K562 (cell line): ENCODE results near the gene TMSB4X. TPM values are rescaled to one million over a fixed set of nuclear protein-coding genes. Genes with fewer than 3 reads are reported as not detected.

Source experiments
- ATAC-seq: fragments of 200-7000 bp; cut with Tn5 transposase; 3 replicates; pipeline ENCODE4 v1.9.1; 2020; ENCODE audit warnings: moderate library complexity
- BruUV-seq: library from RNA; stranded (reverse); fragments of 400-500 nt; replicated peaks from 2 replicates; lab custom pipeline; 2021; lab: Mats Ljungman, UMichigan
- CTCF ChIA-PET: fragments of 300-600 bp; formaldehyde crosslinking; extraction: SDS; loops from one replicate; lab custom pipeline; 2021; ENCODE audit warnings: low intra/inter-chr PET ratio; lab: Yijun Ruan, JAX
- POLR2A ChIA-PET: fragments of 300-600, 350-650 bp; sonication (Branson Sonifier 250); formaldehyde crosslinking; extraction: SDS; loops from one replicate; lab custom pipeline; 2021; ENCODE audit warnings: antibody characterized with exemption, inconsistent platforms; lab: Yijun Ruan, JAX
- DNase-seq, 4 experiments: peaks; one replicate each; pipeline versions ENCODE4 v3.0.0 to v3.0.0-alpha.2; 2011 to 2018; ENCODE audit warnings: low spot score in 3 of 4, mixed read lengths in 3 of 4; ENCODE audit errors: extremely low read depth in 1 of 4
- FAIRE-seq: peaks from 2 replicates; lab custom pipeline; 2011; peaks lifted over from hg19 to GRCh38; lab: Jason Lieb, UNC
- H2AFZ ChIP-seq: 2 replicates; pipeline ENCODE4 v1.6.0; 2011; ENCODE audit warnings: low read depth, low read length, control low read depth, inconsistent platforms
- H3K27ac ChIP-seq: fragments of 200-600 bp; 3 replicates; pipeline ENCODE4 v1.8.0; 2011; ENCODE audit warnings: low read depth, mild to moderate bottlenecking, control low read depth, inconsistent platforms, low read length, moderate library complexity, mixed read lengths; ENCODE audit errors: extremely low read depth
- H3K27me3 ChIP-seq, 2 experiments: fragments of 300-600 bp in 1 of 2; 2 replicates in 1 of 2; 3 replicates in 1 of 2; pipeline versions ENCODE4 v1.6.0 to v1.8.0; 2011; ENCODE audit warnings: inconsistent platforms in 2 of 2, low read length in 2 of 2, mild to moderate bottlenecking in 1 of 2, mixed read lengths in 1 of 2, moderate library complexity in 1 of 2; ENCODE audit not compliant: control insufficient read depth in 2 of 2, insufficient read depth in 2 of 2
- H3K36me3 ChIP-seq: fragments of 300-600 bp; 3 replicates; pipeline ENCODE4 v1.8.0; 2011; ENCODE audit warnings: mild to moderate bottlenecking, low read length, inconsistent platforms; ENCODE audit not compliant: control insufficient read depth, insufficient read depth
- H3K4me1 ChIP-seq, 2 experiments: fragments of 200-600 bp in 1 of 2; replicated peaks in 1 of 2; 2 replicates in 1 of 2; 3 replicates in 1 of 2; pipeline versions ENCODE4 v1.5.1 to v1.8.0; 2011; ENCODE audit warnings: inconsistent platforms in 2 of 2, low read length in 2 of 2, mild to moderate bottlenecking in 1 of 2, mixed read lengths in 1 of 2, moderate library complexity in 1 of 2; ENCODE audit not compliant: control insufficient read depth in 2 of 2, insufficient read depth in 2 of 2
- H3K4me2 ChIP-seq: 2 replicates; pipeline ENCODE4 v1.6.1; 2011; ENCODE audit warnings: low read length, control low read depth, inconsistent platforms, mixed read lengths; ENCODE audit not compliant: insufficient read depth
- H3K4me3 ChIP-seq: fragments of 200-600 bp; sonication (generic), shearing (Covaris generic); 2 replicates; pipeline ENCODE4 v1.5.1; 2016; ENCODE audit warnings: control low read depth, inconsistent platforms
- H3K79me2 ChIP-seq: fragments of 200-600 bp; 3 replicates; pipeline ENCODE4 v1.8.0; 2011; ENCODE audit warnings: low read length, inconsistent platforms; ENCODE audit not compliant: control insufficient read depth, insufficient read depth
- H3K9ac ChIP-seq, 2 experiments: 2 replicates each; pipeline versions ENCODE4 v1.6.0 to v1.6.1; 2011; ENCODE audit warnings: low read depth in 2 of 2, low read length in 2 of 2, control low read depth in 1 of 2, inconsistent platforms in 1 of 2, mild to moderate bottlenecking in 1 of 2, mixed read lengths in 1 of 2; ENCODE audit not compliant: insufficient read depth in 1 of 2
- H3K9me1 ChIP-seq: one replicate; pipeline ENCODE4 v1.6.0; 2011; ENCODE audit warnings: inconsistent platforms, mild to moderate bottlenecking, low read length, moderate library complexity; ENCODE audit not compliant: control insufficient read depth, insufficient read depth
- H3K9me3 ChIP-seq: replicated peaks from 2 replicates; pipeline ENCODE4 v1.5.1; 2011; ENCODE audit warnings: low read depth, low read length, inconsistent platforms; ENCODE audit not compliant: control insufficient read depth, insufficient read depth
- H4K20me1 ChIP-seq: replicated peaks from 2 replicates; pipeline ENCODE4 v1.6.1; 2011; ENCODE audit warnings: low read length, inconsistent platforms, mixed read lengths; ENCODE audit not compliant: control insufficient read depth, insufficient read depth
- CEBPG ChIP-seq, 3 experiments: fragments of 200-800 bp in 1 of 3; sonication (Bioruptor generic) in 1 of 3; sonication (generic) in 1 of 3; formaldehyde crosslinking in 1 of 3; IDR thresholded peaks in 2 of 3; conservative IDR thresholded peaks in 1 of 3; 2 replicates each; pipeline versions ENCODE4 v1.6.1 to v1.8.0; 2016 to 2022; ENCODE audit warnings: missing compliant biosample characterization in 2 of 3, missing genetic modification characterization in 2 of 3, mild to moderate bottlenecking in 1 of 3, missing genetic modification reagents in 1 of 3
- DACH1 ChIP-seq: fragments of 450-650 bp; IDR thresholded peaks from 2 replicates; pipeline ENCODE4 v1.6.1; 2018; ENCODE audit not compliant: partially characterized antibody
- ELF1 ChIP-seq: fragments of 200-800 bp; sonication (Bioruptor generic); IDR thresholded peaks from 2 replicates; pipeline ENCODE4 v1.6.1; 2016; ENCODE audit warnings: missing genetic modification characterization, missing compliant biosample characterization
- ETV6 ChIP-seq, 3 experiments: fragments of 150-350 bp in 1 of 3; sonication (generic) in 1 of 3; formaldehyde crosslinking in 1 of 3; IDR thresholded peaks; 2 replicates each; pipeline versions ENCODE4 v1.6.1 to v1.8.0; 2014 to 2022; ENCODE audit warnings: borderline replicate concordance in 2 of 3, low read depth in 2 of 3, antibody characterized with exemption in 1 of 3, low read length in 1 of 3, mild to moderate bottlenecking in 1 of 3, missing genetic modification reagents in 1 of 3
- FOXK2 ChIP-seq, 2 experiments: fragments of 450-650 bp; IDR thresholded peaks in 1 of 2; conservative IDR thresholded peaks in 1 of 2; 2 replicates each; pipeline ENCODE4 v1.6.1; 2016; ENCODE audit warnings: low read depth in 2 of 2, mild to moderate bottlenecking in 1 of 2
- GABPA ChIP-seq: fragments of 200-800 bp; sonication (Bioruptor generic); conservative IDR thresholded peaks from 2 replicates; pipeline ENCODE4 v1.6.1; 2016; ENCODE audit warnings: low read depth, missing genetic modification characterization, missing compliant biosample characterization
- HMG20A ChIP-seq: fragments of 450-650 bp; formaldehyde crosslinking; conservative IDR thresholded peaks from 2 replicates; pipeline ENCODE4 v1.4.0; 2020; ENCODE audit warnings: mild to moderate bottlenecking, mixed read lengths
- KLF16 ChIP-seq: IDR thresholded peaks from 2 replicates; pipeline ENCODE4 v1.6.1; 2016; ENCODE audit warnings: antibody characterized with exemption
- ZNF592 ChIP-seq: fragments of 450-650 bp; IDR thresholded peaks from 2 replicates; pipeline ENCODE4 v1.6.1; 2017; ENCODE audit warnings: antibody characterized with exemption, mild to moderate bottlenecking
- WGBS: fragments of 100-300 bp; shearing (Covaris generic); methylation state at CpG from one replicate; pipeline ENCODE4 v1.1.6; 2016; ENCODE audit warnings: low coverage, mixed read lengths; ENCODE audit not compliant: insufficient coverage; ENCODE audit errors: missing lambda C conversion rate; 5-methylcytosine and 5-hydroxymethylcytosine counted together
- in situ Hi-C: fragments of 300-500 bp; cut with MboI; formaldehyde crosslinking; loops from 4 replicates; pipeline ENCODE4 v1.15.0; 2018; ENCODE audit warnings: inconsistent platforms, mixed read lengths
- intact Hi-C: fragments of 100-400 bp; cut with micrococcal nuclease; formaldehyde crosslinking; loops from 2 replicates; pipeline ENCODE4 v1.14.2; 2022
- polyA plus RNA-seq, 8 experiments: library from polyadenylated mRNA; depleted of rRNA in 4 of 8; stranded (reverse) in 5 of 8; unstranded in 3 of 8; fragments of >200 nt; fragmentation: Nextera tagmentation in 2 of 8; fragmentation: Illumina TruSeq in 1 of 8; extraction: Ambion mirVana in 2 of 8; extraction: Trizol in 1 of 8; gene quantifications; 2 replicates each; pipeline versions ENCODE4 v1.2.1 to v1.2.3, GENCODE V29; 2011 to 2014; ENCODE audit warnings: inconsistent platforms in 1 of 8, missing spikeins in 1 of 8
- total RNA-seq, 7 experiments: library from RNA; depleted of rRNA in 6 of 7; stranded (reverse); fragments of >200 nt in 6 of 7; fragmentation: Illumina TruSeq in 2 of 7; extraction: Trizol in 2 of 7; gene quantifications; 2 replicates each; pipeline versions ENCODE4 v1.2.1 to v1.2.3, GENCODE V29; 2011 to 2021; ENCODE audit warnings: low replicate concordance in 1 of 7

Gene TMSB4X
- total and polyA plus RNA-seq, 9 of the 15 experiments (the other 6 are each of a cell fraction or from before 2014, with no cell fraction given) = 1,035 to 2,035 (median 1,529) TPM

- Histone ChIP-seq H3K27me3 (no peaks in the 10 kb centered on the region), H3K4me2 (peak overlapping the region; percentile 56), H3K9me3 (no peaks in the 10 kb centered on the region), H3K79me2 (no peaks in the 10 kb centered on the region), H2AFZ (peak overlapping the region; percentile 93), H3K4me3 (no peak overlapping the region), H3K36me3 (no peaks in the 10 kb centered on the region), H3K4me1 (peaks cover 0 to 17% of the 10 kb centered on the region in 2 experiments; a peak in 3 of 5 replicates), H3K9ac (peak overlapping the region in 1 of 2 experiments; percentile 27; a peak in 1 of 4 replicates), H4K20me1 (no peaks in the 10 kb centered on the region), H3K9me1 (no peaks in the 10 kb centered on the region), H3K27ac (peak overlapping the region; percentile 61)
- ATAC-seq (peak; percentile 85), DNase-seq (peak in 2 of 4 experiments; percentile 14 to 48), FAIRE-seq (peak; percentile 64)
- WGBS = 25% methylated on average over 8 of the region's 8 CpGs
- CTCF ChIA-PET = no interaction called here
- BruUV-seq = no TSS peak
- intact Hi-C loops (no loop called here), in situ Hi-C loops (no loop called here)
- POLR2A ChIA-PET = interaction anchor here (0.7 to 0.8 kb wide), 2 partner anchors 12 to 39 kb away, joined by 3 to 4 read pairs; partner anchors contain the start of gene TMSB4X
- TF ChIP-seq KLF16 = no peak
- no peak for TF ChIP-seq CEBPG (CRISPR knock-in tag; IDR thresholded peaks at IDR 0.05)
- peak; percentile 51 to 55; a peak in 3 of 4 replicates for TF ChIP-seq CEBPG (tag; conservative IDR thresholded peaks at IDR 0.05 in 1 of 2, IDR thresholded peaks at IDR 0.05 in 1 of 2)
- TF ChIP-seq GABPA (tag) = peak; percentile 44; the same call in 1 of the 2 replicates
- TF ChIP-seq ELF1 (tag) = peak; percentile 59
- 0 out of 4 replicates have a peak, but pooled peaks of 1 of the 2 experiments have one; percentile 20 for TF ChIP-seq ETV6 (IDR thresholded peaks at IDR 0.05; ENCODE audit: borderline replicate concordance in 1 of 2, low read depth in 2 of 2, low read length in 1 of 2)
- TF ChIP-seq ETV6 (CRISPR knock-in tag; IDR thresholded peaks at IDR 0.05; ENCODE audit: borderline replicate concordance) = no peak
- 0 out of 2 replicates have a peak, but pooled peaks have one; percentile 37 for TF ChIP-seq ZNF592
- peak; percentile 16 for TF ChIP-seq DACH1
- TF ChIP-seq HMG20A (CRISPR knock-in tag) = no peak
- TF ChIP-seq FOXK2 (conservative IDR thresholded peaks at IDR 0.05 in 1 of 2, IDR thresholded peaks at IDR 0.05 in 1 of 2; ENCODE audit: low read depth in 2 of 2) = peak; percentile 42 to 68; a peak in 2 of 4 replicates
These were observed 38.6 kb downstream of the TMSB4X start for GRCh38 chrX:13013363-13014110.
